Hepatic stellate cell (primary cell): Measurements from ENCODE around the gene ACTR1B.
"Not testable (repeated sequence)": the region's sequence is repeated elsewhere in the genome, so short reads cannot be mapped to it uniquely, and the experiment has no call there.

ENCODE experiments used
- DNase-seq: peaks from one replicate; pipeline ENCODE4 v3.0.0; 2011; ENCODE audit warnings: low spot score

ACTR1B gene

GRCh38 chr2:97663962-97664635 is at the start of gene ACTR1B:
TSS of gene ACTR1B (minus strand) at chr2:97664044. CDS start at chr2:97663890, 154 bp downstream.
- peak; percentile 98 for DNase-seq

DNA sequence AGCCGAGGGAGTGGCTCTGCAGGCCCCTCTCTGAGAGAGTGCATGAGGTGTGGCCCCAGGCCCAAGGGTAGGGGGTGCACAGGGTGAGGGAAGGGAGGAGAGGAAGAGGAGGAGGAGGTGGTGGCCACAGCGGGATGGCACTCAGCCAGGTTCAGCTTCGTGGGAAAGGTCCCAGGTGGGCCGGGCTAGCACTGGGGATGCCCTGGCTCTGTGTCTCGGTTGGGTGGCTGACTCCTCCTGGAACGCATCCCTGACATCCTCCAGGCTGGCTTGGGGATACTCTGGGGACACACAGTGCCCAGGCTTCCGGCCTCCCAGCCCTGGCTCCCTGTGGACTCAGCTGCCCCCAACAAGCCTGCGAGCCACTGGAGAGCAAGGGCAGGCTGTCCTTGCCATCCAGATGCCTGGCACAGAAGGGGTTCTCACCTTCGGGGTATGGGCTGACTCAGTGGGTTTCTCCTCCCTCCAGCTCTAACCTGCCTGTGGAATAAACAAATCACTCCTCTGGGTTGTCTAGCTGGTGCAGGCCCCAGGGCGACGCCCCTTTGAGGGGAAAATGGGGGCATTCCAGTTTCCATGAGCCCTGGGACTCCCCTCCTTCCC is 49.0 kb upstream of the ACTR1B start:
- no peak for DNase-seq

DNA sequence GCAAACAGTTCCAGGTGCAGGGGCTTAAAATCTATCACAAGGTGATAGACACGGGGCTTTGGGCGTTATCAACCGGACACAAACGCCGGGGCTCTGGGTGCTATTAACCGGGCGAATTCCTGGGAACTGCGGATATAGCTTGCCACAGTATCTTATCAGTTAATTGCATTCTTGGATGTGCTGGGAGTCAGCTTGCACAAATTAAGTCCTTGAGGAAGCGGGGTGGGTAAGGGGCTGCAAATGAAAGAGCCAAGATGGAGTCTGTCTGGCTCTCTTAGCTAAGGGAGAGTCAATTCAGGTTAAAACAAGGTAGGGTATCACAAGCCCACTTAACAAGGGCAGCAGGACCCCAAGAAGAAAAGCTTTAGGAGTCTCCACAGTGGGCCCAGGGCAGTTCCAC is 48.3 kb upstream of the ACTR1B start:
- DNase-seq = not testable (repeated sequence)

DNA sequence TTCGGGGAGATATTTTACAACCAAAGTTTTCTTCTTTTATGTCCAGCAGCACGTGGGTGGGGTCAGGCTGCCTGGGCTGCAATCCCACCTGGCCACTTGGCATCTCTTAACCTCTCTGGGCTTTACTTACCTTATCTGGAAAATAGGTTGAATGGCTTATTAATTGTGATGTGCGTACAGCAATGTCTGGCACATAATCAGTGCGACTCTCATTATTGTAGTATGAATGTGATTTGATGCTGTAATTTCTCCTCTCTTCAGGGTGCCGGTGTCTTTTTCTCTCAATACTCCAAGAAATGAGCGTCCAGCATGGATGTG is 47.5 kb upstream of the ACTR1B start:
- no peak for DNase-seq

DNA sequence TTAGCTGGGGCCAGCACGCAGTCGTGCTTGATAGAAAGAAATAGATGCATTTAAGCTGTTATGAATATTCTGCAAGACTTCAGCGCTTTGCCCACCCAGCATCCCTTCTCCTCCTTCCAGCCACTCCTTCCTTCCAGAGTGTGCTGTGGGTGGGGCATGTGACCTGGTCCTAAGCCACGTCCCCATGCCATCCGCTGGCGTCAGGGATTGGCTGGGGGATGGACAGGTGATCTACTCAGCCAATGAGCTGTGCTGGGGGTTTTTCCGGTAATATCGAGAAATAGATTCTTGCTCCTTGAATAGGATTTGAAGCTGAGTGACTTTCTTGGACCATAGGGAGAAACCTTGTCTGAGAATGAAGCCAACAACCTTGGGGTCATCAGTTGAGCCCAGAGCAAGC is 44.8 kb upstream of the ACTR1B start:
- no peak for DNase-seq

- no peak for DNase-seq
These were observed 44.2 kb upstream of the ACTR1B start for GRCh38 chr2:97708048-97708380.

GRCh38 chr2:97707362-97708047 is 43.7 kb upstream of the ACTR1B start:
- DNase-seq = no peak

DNA sequence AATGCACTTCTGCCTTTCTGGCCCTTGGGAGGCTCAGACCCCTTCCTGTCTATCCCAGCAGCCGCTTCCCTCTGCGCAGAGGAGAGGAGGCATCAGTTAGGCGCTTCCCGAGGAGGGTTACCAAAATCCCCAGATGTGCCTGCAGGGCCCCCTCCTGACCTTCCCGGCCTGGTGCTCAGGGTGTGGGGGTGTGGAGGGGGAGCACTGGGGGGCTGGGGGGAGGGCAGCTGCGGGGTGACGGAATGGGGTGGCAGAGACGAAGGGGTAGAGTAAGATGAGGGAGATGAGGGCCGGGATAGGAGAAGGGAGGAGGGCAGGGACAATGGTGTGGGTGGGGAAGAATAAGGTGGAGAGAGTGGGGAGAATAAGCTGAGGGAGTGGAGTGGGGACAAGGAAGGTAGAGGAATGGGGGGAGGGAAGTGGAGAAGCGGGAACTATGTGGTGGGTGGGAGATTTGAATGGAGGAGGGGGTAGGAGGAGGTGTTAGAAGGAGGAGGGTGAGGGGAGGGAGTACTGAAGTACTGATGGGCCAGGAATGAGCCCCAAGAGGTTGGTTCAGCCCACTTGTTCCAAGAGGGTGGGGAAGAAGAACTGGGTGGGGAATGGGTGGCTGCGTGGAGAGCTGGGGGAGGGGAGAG is 43.0 kb upstream of the ACTR1B start:
- DNase-seq = no peak

DNA sequence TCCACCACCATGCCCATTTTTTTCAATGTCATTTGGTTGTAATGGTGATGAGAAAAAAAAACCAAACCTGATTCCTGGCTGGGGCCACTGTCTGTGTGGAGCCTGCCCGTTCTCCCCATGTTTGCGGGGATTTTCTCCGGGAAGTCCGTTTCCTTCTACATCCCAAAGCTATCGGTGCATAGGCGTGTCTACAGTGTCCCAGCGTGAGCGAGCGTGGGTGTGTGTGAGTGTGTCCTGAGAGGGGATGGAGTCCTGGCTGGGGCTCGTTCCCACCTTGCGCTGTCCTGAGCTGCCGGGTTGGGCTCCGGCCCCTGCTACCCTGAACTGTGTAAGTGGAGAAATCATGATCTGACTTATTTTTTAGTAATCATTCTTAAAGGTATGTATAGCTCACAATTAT is 42.3 kb upstream of the ACTR1B start:
- DNase-seq = no peak

DNA sequence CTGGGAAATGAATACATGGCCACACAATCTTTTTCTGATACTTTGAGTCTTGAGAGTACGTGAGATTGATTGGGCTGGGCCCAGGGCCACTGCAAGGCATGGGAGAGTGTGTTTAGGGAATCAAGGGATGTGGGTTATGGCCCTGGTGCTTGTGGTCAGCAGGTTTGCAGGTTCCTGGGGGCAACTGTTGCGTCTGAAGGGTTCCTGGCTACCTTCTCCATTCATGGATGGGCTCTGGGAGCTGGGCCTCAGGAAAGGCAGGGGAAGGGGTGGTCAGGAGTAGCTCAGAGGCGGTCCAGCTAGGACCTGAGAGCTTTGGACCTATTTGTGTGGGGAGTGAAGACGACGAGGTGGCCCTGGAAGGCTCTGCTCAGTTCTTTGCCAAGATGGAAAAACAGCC is 41.1 kb upstream of the ACTR1B start:
- DNase-seq = no peak

DNA sequence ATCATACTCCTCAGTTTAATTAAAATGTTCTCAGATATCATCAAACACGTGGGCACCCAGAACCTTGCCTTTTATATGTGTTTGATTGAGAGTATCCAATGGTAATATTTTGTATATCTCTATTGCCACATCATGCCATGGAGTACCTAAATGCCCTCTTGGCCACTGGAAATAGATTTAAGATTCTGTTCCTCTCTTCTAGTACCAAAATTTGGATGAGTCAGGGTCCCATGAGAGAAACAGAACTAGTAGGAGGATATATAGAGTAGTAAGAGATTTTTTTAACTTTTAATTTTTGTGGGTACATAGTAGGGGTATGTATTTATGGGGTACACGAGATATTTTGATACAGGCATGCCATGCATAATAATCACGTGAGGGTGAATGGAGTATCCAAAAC is 39.9 kb upstream of the ACTR1B start:
- no peak for DNase-seq

DNA sequence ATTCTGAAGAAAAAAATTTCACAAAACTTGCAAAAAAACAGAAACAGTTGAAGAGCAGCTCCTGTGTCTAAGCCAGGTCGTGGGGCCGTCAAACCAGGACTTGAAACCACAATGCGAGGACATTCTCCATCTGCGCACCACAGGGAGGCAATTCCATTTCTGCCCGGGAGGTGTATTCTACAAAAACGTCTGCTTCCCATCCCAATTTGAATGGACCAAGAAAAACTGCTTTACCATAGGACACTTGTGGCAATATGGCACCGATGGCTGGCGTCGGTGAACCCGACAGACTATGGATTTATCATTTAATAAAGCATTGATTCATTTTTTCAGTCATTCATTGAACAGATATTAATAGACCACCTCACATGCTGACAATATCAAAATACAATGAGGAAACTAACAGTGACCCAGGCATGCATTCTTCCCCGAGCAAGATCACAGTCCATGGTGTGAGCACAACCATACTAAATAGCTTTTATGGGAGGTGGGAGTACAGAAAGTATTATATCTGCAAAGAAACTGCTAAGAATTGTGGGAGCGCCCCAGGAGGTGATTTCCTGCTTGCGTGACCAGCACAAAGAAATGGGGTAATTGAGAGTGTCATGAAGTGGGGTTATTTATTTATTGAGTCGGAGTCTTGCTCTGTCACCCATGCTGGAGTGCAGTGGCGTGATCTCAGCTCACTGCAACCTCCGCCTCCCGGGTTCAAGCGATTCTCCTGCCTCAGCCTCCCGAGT is 39.1 kb upstream of the ACTR1B start:
- DNase-seq = no peak

- no peak for DNase-seq
These were observed 38.1 kb upstream of the ACTR1B start for GRCh38 chr2:97701851-97702465.

- DNase-seq = no peak
These were observed 37.3 kb upstream of the ACTR1B start for GRCh38 chr2:97701186-97701585.

GRCh38 chr2:97699765-97700444 is 36.1 kb upstream of the ACTR1B start:
- peak; percentile 68 for DNase-seq

- DNase-seq = no peak
These were observed 34.7 kb upstream of the ACTR1B start for GRCh38 chr2:97698530-97698929.

DNA sequence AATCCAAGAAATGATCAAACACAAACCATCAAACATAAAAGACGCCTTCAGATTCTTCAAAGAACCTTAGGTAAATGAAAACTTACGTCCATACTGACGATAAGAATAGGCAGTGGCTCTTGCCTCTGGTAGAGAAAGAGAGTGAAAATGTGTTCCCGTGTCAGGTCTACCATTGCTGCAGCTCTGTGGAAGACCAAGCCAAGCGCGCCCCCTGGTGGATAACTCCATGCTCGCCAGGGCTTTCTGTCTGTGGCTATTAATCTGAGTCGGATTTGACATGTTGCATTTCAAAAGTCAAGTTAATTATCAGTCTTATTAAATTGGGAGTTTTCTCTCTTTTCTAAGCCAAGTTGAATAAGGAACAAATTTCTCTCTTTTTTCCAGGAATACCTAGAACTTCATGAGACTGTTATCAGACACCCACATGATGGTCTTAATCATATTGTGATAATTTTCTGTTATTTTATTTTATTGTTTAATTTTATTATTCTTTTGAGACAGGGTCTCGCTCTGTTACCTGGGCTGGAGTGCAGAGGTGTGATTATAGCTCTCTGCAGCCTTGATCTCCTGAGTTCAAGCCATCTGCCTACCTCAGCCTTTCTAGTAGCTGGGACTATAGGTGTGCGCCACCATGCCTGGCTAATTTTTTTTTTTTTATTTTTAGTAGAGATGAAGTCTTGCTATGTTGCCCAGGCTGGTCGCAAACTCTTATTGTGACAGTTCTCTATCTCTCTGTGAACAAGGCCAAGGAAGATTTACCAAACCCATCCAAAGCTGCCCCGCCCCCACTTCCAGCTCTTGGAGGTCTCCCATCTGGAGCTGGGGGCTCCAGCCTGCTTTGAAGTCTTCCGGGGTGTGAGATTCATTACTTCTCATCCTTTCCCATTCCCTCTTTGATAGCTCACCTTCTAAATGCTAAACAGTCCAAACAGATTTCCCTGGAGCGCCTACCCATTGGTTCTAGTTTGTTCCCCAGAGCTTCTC is 33.7 kb upstream of the ACTR1B start:
- DNase-seq = peak; percentile 79

- no peak for DNase-seq
These were observed 31.9 kb upstream of the ACTR1B start for GRCh38 chr2:97695744-97696143.

DNA sequence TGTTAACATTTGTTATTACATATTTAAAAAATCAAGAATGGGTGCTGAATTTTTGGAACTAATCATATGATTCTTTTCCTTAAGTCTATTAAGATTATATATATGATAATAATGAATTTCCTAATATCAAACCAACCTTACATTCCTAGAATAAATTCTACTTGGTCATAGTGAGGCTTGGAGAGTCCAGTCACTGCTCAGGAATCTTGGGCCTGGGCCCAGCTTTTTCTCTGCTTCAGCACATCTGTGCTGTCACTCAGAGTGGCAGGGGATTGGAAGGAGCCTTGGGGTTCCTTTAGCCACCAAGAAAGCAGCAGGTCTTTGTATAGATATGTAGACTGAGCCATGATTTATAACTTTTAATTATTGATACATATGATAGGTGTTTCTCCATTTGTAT is 29.6 kb upstream of the ACTR1B start:
- DNase-seq = no peak

DNA sequence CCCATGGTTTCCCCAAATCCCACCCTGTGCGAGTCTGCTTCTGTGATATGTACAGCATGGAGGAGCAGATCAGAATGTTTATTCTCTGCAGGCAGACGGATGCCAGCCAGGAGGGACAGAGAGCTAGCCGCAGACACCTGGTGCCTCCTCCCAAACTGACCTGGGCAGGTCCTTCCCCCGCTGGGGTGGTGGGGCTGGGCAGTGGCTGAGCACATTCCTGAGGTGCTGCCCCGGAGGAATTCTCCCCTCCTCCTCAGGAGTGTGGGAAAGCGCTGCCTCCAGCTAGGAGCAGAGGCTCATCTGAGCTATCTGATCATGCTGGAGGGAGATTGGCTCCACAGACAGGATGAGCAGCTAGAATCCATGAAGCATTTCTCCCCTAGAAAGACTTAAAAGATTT is 27.3 kb upstream of the ACTR1B start:
- no peak for DNase-seq
